LoVo (cell line): ENCODE data around the gene RICTOR.
"Not testable (repeated sequence)": the region's sequence is repeated elsewhere in the genome, so short reads cannot be mapped to it uniquely, and the experiment has no call there.

Experiments
- DNase-seq: peaks from one replicate; pipeline ENCODE4 v3.0.0-alpha.2; 2016; ENCODE audit warnings: low spot score

RICTOR gene

DNA sequence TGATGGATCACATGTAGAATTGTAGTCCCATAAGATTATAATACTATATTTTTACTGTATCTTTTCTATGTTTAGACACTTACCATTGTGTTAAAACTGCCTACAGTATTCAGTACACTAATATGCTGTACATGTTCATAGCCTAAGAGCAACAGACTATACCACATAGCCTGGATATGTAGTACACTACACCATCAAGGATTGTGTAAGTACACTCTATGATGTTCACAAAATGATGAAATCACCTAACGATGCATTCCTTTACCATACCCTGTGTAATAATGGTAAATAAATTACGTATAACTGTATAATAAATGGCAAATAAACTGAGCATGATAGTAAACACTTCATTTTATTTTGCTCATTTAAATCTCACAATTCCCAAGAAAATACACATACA, 60.3 kb downstream of the RICTOR start:
- no peak for DNase-seq

DNA sequence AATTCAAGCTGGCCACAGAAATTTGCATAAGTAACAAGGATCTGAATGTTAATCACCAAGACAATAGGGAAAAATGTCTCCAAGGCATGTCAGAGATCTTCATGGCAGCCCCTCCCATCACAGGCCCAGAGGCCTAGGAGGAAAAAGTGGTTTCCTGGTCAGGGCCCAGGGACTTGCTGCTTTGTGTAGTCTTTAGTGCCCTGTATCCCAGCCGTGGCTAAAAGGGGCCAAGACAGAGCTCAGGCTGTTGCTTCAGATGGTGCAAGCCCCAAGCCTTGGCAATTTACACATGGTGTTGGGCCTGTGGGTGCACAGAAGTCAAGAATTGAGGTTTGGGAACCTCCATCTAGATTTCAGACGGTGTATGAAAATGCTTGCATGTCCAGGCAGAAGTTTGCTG, 63.2 kb downstream of the RICTOR start:
- not testable (repeated sequence) for DNase-seq

DNA sequence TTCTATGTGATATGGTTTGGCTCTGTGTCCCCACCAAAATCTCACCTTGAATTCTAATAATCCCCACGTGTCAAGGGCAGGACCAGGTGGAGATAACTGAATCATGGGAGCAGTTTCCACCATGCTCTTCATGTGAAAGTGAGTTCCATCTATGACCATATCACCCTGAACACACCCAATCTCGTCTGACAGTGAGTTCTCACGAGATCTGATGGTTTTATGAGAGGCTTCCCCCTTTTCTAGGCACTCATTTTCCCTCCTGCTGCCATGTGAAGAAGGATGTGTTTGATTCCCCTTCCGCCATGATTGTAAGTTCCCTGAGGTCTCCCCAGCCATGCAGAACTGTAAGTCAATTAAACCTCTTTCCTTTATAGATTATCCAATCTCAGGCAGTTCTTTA, 64.2 kb downstream of the RICTOR start:
- no peak for DNase-seq

DNA sequence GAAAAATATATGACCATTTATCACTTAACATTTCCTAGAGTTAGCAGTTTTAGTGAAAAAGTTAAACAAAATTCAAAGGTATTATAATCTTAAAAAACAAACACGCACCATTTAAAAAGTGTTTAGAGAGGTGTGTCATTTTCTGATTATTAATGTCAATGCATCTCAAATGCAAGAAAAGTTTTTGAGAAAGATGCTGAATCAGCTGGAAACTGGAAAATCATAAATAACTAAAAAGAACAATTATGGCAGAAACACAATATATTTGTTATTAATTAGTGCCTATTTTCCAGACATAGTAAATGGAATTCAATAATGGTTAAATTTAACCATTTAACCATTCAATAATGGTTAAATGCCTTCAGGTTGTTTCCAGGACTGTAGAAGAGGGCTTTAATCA, 64.9 kb downstream of the RICTOR start:
- DNase-seq = no peak

DNA sequence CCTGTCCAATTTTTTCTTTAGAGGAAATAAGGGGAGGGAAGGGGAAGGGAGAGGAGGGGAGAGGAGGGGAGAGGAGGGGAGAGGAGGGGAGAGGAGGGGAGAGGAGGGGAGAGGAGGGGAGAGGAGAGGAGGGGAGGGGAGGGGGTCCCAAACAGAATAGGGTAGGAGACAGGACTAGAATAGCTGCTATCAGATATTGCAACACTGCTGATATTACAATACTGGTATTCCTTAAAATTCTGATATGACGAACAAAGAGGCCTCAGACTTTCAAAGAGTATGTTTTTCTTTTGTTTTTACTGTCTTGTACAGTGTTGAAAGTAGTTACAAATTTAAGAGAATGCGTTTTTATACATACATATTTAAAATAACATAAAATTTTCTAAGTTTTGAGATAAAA, 67.5 kb downstream of the RICTOR start:
- no peak for DNase-seq

DNA sequence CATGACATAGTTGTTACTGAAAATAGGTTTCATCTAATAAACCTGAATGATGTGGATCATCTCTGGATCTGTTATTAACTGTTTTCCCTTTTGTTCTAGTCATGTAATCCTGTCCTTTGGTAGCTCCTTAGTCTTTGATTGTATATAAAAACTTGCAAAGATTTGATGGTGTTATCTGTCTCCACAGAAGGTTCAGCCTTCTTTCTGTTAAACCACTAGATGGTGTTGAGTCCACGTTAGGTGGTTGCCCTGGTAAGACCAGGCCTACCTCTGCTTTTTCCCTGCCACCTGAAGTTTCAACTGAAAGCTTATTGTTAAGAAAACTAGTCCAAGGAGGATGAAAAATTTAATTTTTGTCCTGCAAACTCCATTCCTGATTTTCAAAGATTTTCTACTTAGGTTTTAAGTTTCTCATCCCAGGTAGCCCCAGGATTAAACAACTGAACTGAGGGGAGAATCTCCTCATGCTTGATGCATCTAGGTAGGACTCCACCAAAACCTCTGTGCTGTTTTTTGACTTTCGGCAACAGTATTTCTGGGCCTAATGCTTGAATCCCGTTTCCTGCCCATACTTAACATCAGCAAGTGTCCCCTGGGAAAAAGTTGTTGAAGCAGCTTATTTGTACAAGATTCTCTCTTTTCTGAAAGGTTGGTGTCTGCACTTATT, 68.5 kb downstream of the RICTOR start:
- no peak for DNase-seq

DNA sequence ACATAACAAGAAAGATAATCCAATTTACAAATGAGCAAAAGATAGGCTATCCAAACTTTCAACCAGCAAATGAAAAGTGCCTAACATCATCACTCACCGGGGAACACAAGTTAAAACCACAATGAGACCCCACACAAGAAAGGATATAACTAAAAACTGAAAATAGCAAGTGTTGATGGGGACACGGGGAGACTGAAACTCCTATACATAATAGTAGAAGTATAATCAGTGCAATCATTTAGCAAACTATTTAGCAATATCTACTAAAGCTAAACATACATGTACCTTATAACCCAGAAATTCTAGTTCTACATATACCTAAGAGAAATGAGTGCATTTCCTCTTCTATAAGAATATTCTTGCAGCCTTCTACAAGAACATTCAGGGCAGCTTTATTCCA, 72.5 kb downstream of the RICTOR start:
- DNase-seq = no peak

DNA sequence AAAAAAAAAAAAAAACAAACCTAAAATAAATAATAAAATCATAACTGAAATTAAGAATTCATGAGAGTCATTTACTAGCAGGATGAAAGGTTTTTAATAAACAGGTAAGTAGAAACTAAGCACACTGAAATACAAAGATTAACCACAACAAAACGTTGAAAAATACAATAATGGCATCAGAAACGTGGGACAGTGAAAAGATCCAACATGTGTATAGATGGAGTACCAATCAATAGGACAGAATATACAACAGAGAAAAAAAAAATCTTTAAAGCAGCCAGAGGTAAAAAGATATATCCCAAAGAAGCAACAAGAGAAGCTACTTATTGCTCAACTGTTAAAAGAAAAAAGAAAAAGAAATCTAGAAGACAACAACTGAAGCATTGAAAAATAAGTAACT, 75.2 kb downstream of the RICTOR start:
- no peak for DNase-seq

DNA sequence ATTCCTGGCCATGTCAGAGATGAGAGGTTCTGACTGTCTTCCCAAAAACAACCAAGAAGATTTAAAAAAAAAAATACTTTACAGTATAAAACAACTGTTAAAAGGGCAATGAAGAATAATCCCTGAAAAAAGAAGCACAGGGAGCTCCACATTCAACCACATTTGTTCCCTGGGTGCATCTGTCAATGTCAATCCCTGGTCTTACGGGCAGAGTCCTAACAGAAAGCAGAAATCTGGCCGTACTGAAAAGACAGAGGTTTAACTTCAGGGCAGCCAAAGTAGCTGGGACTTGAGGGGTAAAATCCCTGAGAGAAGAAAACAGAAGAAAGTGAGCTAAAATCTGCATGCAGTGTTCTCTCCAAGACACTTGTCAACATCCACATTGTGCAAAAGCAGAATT, 76.6 kb downstream of the RICTOR start:
- no peak for DNase-seq

DNA sequence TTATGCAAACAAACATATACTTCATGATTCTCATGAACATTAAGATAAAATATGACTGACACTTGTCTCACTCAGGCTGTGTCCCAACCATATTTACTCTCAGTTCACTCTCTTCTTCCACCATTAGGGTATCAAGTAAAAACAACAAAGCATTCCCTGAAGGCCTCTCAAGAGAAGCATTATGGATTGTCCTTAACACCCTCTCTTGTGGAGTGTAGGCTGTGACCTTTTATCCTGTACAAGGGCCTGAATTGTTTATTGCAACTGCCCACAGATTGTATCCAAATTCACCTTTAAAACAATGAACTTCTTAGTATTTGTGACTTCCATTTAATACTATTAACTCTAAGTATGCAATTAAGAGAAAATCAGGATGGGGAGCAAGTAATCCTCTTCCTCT, 78.1 kb downstream of the RICTOR start:
- DNase-seq = no peak

DNA sequence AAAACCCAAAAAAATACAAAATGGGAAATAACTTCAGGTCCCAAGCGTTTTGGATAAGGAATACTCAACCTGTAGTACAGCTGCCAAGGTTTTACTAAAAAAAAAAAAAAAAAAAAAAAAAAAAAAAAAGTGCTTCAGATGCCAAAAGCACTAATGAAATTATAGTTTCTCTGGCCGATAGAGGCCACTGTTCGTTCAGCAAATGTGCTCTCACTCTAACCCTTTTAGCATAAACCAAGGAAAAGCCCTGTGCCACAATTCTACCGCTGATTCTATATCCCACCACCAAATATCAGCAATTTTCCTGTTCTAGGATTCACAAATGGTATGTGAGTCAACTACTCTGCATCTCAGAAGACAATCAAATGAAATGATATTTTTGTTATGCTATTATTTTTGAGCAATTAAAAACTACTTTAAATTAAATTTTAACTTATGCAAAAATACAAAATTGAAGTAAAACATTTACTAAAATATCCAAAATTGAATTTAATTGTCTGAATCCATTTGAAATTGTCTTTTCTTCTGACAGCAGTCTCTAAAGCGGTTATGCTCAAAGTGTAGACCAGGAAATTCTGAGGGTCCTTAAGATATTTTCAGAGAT, 79.8 kb downstream of the RICTOR start:
- peak; percentile 56 for DNase-seq

DNA sequence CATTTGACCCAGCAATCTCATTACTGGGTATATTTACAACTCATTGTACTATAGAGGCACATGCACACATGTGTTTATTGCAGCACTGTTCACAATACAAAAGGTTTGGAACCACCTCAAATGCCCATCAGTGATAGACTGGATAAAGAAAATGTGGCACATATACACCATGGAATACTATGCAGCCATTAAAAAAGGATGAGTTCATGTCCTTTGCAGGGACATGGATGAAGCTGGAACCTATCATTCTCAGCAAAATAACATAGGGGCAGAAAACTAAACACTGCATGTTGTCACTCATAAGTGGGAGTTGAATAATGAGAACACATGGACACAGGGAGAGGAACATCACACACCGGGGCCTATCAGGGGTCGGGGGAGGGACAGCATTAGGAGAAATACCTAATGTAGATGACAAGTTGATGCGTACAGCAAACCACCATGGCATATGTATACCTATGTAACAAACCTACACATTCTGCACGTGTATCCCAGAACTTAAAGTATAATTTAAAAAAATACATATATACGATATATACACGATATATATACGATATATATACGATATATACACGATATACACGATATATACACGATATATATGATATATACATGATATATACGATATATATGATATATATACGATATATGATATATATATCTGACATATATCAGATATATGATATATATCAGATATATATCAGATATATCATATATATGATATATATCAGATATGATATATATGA, 84.1 kb downstream of the RICTOR start:
- DNase-seq = not testable (repeated sequence)

DNA sequence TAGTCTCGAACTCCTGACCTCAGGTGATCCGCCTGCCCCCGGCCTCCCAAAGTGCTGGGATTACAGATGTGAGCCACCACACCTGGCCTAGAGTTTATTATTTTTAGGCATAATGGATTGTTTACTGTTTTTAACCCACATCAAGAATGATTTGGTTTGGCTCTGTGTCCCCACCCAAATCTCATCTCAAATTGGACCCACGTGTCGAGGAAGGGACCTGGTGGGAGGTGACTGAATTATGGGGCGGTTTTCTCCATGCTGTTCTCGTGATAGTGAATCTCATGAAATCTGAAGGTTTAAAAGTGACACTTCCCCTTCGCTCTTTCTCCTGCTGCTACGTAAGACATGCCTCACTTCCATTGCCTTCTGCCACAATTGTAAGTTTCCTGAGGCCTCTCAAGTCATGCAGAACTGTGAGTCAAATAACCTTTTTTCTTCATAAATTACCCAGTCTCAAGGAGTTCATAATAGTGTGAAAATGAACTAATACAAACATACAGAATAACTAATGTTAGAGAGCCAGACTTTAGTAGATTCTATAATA, 88.2 kb downstream of the RICTOR start:
- DNase-seq = no peak

DNA sequence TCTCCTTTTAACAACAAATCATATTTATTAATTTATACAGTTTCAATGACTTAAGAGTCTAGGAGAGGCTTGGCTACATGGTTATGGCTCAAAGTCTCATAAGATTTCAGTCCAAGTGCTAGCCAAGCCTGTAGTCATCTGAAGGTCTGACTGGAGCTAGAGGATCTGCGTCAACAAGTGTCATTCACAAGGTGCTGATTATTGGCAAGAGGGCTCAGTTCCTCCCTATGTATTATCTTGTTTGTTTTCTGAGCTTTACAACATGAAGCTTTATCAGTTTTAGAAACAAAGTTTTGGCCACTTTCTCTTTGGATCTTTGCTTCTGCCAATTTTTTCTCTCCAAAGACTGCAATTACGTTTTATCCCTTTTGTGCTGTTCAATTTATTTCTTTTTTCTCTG, 94.7 kb downstream of the RICTOR start:
- DNase-seq = no peak

DNA sequence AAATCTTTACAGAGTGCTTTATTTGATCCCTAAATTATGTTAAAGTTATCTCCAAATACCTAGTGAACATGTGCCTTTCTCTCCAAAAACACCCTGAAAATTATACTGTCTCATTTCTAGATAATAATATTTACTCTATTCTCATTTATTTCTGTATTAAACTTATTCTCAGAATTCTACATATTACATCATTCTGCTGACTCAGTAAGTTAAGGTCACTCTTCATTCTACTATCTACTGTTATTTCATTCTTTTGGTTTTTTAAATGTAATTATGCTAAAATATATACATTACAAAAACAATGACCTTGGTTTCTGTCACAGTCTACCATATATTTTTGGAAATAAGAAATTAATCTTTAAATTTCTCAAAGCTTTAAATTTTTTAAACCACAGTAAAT, 96.2 kb downstream of the RICTOR start:
- DNase-seq = no peak

DNA sequence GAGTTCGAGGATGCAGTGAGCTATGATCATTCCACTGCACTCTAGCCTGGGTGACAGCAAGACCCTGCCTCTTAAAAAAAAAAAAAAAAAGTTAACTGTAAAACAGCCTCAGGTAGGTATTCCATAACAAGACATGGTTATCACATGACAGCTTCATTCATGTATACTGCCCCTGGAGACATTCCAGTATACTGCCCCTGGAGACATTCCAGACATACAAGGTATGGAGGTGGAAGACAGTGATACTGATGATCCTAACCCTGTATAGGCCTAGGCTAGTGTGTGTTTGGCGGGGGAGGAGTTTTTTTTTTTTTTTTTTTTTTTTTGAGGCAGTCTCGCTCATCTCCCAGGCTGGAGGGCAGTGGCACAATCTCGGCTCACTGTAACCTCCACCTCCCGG, 105.5 kb downstream of the RICTOR start:
- DNase-seq = no peak

DNA sequence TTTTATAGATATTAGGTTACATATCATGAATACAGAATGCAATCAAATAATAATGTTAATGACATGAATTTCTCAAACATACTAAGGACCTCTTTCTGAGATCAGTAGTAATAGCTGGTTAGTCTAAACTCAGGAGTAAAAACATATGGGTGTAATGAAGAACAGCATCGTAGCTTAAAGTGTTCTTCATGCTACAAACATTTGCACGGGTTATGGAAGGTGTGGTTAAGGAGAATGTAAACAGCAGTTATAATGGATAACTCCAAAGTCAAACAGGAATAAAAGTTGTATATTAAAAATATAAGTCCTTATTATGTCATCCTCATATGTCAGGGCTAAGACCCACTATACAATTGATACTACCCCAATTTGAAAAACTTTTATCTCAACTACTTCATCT, 112.5 kb downstream of the RICTOR start:
- DNase-seq = no peak

DNA sequence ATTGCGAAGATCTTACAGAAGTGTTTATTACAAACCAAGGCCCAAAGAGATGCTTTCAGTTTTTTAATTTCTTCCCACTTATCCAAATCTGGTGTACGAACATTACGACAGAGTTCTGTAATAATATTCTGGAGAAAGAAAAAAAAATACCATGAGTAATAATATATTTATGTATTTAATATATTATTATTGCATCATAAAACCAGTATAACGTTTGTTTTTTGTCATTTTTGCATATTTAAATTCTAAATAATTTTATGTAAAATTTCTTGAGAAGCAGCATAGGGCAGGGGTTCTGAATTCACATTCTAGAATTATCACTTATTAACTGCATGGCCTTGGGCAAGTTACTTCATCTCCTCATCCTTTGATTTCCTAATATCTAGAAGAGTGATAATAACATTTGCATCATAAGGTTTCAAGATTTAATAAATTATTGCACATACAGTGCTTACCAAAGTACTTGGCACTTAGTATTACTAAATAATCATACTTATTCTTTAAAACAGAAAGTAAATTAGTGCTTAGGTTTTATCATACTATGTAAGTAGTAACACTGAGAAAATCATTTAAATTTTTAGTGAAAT, 120.7 kb downstream of the RICTOR start:
- DNase-seq = no peak

DNA sequence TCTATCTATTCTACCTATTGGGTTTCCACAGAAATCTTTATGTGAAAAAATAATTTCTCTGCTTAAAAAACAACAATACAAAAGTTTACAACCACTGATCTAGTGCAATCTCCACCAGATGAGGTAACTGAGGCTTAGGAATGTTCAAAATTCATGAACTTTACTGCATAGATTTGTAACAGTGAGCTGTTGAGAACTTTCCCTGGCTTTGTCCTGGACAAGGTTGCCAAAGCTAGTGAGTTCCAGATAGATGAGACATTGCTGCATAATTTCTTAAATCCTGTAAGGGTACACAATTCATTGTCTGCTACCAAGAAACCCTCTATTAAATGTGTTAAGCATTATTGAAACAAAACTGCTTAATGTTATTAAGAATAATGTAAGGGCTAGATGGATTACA, 125.7 kb downstream of the RICTOR start:
- no peak for DNase-seq

DNA sequence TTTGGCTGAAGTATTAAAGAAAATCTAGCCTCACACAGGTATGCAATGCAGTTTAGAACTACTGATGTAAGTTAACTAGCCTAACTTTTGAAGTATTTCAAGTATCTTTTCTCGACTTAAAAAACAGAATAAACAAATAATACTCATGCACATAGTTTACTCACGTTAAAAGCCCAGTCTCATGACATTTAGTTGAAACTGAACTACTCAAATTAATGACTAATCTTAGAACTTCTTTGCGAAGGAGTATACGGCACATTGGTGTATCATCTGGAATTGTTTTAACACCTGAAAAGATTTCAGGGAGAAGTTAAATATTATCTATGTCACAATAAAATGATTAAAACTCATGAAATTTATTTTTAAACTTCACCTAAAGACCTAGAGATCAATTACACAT, 129.9 kb downstream of the RICTOR start:
- no peak for DNase-seq

DNA sequence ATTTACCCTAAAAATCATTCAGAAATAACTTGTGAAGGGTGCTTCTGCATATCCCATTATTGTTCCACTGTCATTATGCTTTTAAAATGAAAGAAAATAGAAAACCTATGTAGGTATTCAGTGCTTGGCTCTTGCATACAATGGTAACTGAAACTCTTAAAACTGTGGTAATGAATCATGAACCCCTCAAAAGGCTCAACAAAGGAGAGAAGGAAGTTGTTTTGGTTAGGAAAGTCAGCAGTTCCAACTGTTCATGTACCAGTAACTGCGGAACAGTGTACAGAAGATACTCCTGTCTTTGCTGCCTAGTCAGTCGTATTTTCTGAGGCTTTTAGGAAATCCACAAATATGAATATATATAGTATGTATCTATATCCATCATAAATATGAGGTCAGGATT, 132.3 kb downstream of the RICTOR start:
- DNase-seq = no peak

DNA sequence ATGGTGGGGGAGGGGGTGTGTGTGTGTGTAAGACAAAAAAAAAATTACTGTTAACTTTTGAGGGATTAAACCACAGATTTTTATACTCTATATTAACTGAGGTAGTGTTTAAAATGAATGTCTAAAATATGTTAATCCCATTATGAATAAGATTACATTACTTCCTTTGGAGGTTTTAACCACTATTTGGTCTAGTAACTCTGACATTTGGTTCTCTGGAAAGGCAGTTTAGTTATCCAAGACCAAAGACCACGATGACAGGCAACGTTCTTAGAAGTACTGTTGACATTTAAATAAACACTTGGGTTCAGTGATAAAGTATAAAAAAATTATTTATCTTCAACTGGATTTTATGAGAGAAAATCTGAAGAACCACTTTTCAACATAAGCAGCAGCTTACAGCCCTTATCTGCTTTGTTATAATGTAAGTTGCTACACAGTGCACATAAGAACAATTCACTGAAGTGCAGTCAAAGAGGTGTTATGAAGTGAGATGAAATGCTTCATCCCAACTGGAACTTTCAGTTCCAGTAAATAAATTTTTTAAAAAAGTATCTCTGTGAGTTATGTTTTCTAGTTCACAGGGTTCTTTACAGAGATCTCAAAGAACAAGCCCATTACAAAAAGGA, 133.9 kb downstream of the RICTOR start:
- DNase-seq = no peak
